SIG-M5 treated with dmso at 0.1 percent for 504 hours (cell line): ENCODE data around the gene CARD8.
A peak's percentile ranks its signal among the peaks of the same experiment; 100 is the strongest.

Experiments
- DNase-seq: peaks from one replicate; lab custom pipeline; 2025; ENCODE audit not compliant: unreplicated experiment; lab: John Stamatoyannopoulos, UW

CARD8 gene

DNA sequence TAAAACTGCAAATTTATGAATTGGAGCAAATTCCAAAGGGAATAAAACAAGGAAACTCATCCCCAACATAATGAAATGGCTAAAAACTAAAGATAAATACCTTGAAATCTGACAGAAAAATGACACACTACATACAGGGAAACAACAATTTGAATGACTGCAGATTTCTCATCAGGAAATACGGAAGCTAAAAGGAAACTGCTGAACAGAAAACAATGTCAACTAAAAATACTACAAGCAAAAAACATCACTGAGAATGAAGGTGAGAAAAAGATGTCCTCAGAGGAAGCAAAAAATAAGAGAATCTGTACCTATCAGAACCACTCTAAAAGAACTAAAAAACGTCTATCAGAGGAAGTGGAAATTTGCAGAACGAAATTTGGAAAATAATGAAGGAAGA lies 45.7 kb downstream of the CARD8 start:
- DNase-seq: no peak

DNA sequence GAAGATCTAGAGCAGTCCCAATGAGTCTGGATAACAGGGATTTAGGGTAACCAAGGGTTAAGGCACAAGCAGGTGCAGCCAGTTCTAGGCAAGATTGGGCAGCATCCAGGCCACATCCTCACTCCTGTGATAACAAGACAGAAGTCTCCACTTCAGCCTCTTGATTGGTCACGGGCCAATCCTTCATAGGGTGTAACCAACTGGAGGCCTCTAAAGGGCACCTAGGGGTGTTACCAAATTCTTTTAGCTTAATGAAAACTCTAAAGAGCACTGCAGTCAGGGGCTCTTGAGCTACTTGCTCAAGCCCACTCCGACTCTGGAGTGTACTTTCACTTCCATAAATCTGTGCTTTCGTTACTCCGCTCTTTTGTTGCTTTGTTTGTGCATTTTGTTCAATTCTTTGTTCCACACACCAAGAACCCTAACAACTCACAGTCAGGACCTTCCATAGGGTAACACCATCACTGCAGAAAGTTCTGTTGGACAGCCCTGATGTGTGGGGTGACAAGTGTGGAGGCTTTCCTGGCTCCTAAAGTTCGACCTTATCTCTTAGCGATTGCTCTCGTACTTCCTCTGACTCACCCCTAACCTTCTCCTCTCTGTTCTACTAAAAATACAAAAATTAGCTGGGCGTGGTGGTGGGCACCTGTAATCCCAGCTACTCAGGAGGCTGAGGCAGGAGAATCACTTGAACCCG lies 49.2 kb downstream of the CARD8 start:
- peak; percentile 58 for DNase-seq

- DNase-seq: peak; percentile 96
Measured at GRCh38 chr19:48203794-48204628, 51.7 kb downstream of the CARD8 start.

- DNase-seq: no peak
Measured at GRCh38 chr19:48203222-48203793, 52.4 kb downstream of the CARD8 start.

DNA sequence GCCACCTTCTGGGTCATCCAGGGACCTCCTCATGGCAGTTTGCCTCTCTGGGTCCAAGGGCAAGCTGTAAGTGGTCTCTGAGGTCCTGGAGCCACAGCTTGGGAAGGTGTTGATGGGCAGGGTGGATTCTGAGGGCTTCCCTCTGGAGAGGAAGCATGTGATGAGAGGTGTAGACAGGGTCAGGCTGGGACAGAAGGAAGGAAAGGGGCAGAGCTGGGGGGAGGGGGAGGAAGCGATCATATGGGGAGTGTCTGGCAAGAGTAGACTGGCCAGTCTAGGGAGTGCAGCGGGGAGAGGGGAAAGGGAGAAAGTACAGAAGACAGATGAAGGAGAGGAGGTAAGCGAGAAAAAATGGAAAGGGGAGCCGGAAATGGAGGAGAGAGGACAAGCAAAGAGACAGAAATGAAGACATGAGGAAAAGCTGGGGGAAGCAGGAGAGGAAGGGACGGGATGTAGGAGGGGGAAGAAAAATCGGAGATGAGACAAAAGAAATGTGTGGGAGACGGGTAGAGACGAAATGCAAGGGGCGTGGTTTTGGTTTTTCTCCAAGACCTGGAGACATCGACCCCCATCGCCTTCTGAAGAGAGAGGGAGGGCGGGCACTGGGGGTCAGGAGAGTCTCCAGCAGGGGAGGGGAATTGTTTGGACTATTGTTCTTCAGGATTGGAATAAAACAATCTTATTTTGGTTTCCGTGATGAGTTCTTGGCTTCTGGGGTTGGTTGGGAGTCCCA lies 58.6 kb downstream of the CARD8 start:
- no peak for DNase-seq

GRCh38 chr19:48196321-48196763 lies 59.4 kb downstream of the CARD8 start:
- DNase-seq: no peak

GRCh38 chr19:48194844-48195830 lies 60.6 kb downstream of the CARD8 start:
- no peak for DNase-seq

GRCh38 chr19:48194041-48194843 lies 61.5 kb downstream of the CARD8 start:
- no peak for DNase-seq

- no peak for DNase-seq
Measured at GRCh38 chr19:48192750-48193149, 63.0 kb downstream of the CARD8 start.

GRCh38 chr19:48190885-48191284 lies 64.8 kb downstream of the CARD8 start:
- no peak for DNase-seq

- peak; percentile 54 for DNase-seq
Measured at GRCh38 chr19:48190288-48190884, 65.3 kb downstream of the CARD8 start.

DNA sequence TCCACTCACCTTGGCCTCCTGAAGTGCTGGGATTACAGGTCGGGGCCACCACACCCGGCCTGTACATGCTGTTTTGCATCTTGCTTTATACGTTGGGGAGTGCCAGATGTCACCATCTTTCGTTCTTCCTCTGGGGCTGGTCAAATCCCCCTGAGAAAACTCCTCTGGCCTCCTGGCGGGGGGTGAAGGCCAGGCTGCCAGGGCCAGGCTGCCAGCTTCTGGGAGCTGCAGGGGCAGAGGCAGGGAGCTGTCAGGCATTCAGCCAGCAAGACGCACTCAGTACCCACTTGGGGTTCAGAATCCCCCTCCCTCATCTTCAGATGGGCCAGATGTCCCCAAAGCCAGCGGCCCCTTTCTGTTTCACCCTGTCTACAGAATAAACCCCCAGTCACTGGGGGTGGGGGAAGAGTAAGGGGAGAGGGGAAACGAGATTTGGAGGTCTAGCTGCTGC lies 69.1 kb downstream of the CARD8 start:
- DNase-seq: no peak

- no peak for DNase-seq
Measured at GRCh38 chr19:48186015-48186414, 69.7 kb downstream of the CARD8 start.

DNA sequence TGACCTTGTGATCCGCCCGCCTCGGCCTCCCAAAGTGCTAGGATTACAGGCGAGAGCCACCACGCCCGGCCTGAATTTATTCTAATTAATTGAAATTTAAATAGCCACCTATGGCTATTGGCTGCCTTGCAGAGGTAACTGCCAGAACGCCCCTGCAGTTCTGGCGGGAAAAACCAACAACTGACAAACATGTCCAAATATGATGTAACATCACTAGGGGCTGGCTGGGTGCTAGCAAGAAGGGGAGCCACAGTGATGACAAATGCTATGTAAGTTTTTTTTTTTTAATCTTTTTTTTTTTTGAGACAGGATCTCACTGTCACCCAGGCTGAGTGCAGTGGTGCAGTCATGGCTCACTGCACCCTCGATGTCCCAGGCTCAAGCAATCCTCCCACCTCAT lies 72.4 kb downstream of the CARD8 start:
- no peak for DNase-seq

GRCh38 chr19:48182434-48182833 lies 73.3 kb downstream of the CARD8 start:
- DNase-seq: no peak

- DNase-seq: no peak
Measured at GRCh38 chr19:48181505-48181904, 74.2 kb downstream of the CARD8 start.

GRCh38 chr19:48176226-48176625 lies 79.5 kb downstream of the CARD8 start:
- DNase-seq: no peak

DNA sequence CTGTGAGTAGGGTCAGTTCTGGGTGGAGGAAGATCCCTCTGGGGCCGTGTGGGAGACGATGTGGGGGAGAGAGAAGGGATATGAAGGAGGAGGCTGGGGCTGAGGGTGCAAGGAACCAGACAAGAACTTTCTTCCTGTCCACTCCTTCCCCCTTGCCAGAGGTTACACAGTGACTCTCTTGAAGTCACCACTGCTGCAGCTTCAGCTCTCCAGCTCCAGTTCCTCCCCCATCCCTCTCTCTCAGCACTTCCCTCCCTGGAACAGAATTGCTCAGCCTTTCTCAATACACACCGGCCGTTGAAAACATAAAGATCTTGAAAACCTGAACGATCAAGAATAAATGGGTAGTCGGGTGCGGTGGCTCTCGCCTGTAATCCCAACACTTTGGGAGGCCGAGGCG lies 80.1 kb downstream of the CARD8 start:
- no peak for DNase-seq
